Measurements from ENCODE around the gene VPS13D. TPM values are rescaled to one million over a fixed set of nuclear protein-coding genes. Genes with fewer than 3 reads are reported as not detected.

The VPS13D gene
- total and polyA plus RNA-seq, 4 donors = 10.2 to 68.3 (median 12.6) TPM

DNA sequence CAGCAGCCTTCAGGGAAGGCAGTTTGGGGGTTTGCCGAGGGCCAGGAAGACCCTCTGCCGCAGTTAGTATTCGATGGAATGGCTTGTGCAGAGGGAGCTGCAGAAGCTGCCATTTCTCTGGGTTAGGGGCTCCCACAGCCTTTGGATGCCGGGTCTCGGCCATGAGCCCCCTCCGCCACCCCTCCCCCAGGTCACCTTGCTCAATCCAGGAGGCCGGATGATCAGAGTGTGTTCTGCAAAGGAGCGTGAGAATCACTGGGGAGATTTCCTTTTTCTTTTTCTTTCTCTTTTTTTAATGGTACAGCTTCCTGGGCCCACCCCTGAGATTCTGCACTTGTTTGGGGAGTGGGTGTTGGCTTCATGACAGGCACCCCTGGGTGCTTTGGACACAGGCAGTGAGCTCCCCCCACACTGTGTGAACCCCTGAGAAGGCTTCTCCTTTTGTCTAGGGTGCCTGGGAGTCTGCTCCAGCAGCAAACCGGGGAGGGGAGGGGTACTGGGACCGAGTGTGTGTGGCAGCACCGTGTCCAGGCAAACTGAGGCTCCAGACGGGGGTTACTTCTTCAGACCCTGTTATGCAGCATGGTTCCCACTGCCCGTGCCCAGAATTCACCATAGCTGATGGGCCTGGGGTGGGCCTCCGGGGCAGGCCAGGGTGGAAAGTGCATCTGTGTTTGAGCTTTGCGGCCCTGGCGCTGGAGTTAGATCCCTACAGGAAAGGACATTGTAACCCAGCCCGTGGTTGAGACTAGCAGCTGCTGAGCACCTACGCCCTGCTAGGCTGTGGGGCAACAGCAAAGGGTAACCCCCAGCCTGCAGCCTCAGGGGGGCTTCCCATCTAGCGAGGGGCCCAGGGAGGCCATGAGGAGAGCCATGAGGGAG lies 44.6 kb upstream of the VPS13D start:
- H3K9me3 ChIP-seq (ENCODE audit: control insufficient read depth in 4 of 4, low read length in 3 of 4) = no peaks in the 10 kb centered on the region
- peaks cover 0 to 8% (median 1%) of the 10 kb centered on the region in 4 donors for H3K36me3 ChIP-seq (ENCODE audit: control insufficient read depth in 4 of 4, insufficient read depth in 3 of 4, low read depth in 1 of 4, low read length in 3 of 4)
- no peak overlapping the region for H3K4me3 ChIP-seq (ENCODE audit: low read depth in 1 of 3, low read length in 3 of 3)
- DNase-seq (ENCODE audit: low spot score) = no peak
- H3K9ac ChIP-seq (ENCODE audit: low read depth in 1 of 2, low read length in 2 of 2) = no peak overlapping the region
- WGBS = 58% methylated on average over 19 of the region's 19 CpGs
- no peaks in the 10 kb centered on the region for H3K27me3 ChIP-seq (ENCODE audit: control insufficient read depth in 4 of 4, insufficient read depth in 4 of 4, low read length in 3 of 4)
- peak overlapping the region; percentile 80 to 82 for H3K27ac ChIP-seq (ENCODE audit: low read depth in 1 of 2, low read length in 2 of 2)
- peaks cover 39 to 63% (median 52%) of the 10 kb centered on the region in 4 donors for H3K4me1 ChIP-seq (ENCODE audit: control insufficient read depth in 4 of 4, insufficient read depth in 4 of 4, low read length in 3 of 4)
- TF ChIP-seq, protein P1, sequence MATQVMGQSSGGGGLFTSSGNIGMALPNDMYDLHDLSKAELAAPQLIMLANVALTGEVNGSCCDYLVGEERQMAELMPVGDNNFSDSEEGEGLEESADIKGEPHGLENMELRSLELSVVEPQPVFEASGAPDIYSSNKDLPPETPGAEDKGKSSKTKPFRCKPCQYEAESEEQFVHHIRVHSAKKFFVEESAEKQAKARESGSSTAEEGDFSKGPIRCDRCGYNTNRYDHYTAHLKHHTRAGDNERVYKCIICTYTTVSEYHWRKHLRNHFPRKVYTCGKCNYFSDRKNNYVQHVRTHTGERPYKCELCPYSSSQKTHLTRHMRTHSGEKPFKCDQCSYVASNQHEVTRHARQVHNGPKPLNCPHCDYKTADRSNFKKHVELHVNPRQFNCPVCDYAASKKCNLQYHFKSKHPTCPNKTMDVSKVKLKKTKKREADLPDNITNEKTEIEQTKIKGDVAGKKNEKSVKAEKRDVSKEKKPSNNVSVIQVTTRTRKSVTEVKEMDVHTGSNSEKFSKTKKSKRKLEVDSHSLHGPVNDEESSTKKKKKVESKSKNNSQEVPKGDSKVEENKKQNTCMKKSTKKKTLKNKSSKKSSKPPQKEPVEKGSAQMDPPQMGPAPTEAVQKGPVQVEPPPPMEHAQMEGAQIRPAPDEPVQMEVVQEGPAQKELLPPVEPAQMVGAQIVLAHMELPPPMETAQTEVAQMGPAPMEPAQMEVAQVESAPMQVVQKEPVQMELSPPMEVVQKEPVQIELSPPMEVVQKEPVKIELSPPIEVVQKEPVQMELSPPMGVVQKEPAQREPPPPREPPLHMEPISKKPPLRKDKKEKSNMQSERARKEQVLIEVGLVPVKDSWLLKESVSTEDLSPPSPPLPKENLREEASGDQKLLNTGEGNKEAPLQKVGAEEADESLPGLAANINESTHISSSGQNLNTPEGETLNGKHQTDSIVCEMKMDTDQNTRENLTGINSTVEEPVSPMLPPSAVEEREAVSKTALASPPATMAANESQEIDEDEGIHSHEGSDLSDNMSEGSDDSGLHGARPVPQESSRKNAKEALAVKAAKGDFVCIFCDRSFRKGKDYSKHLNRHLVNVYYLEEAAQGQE (IDR thresholded peaks at IDR 0.05) = no peak
- TF ChIP-seq RAD21 (IDR thresholded peaks at IDR 0.05) = no peak
- TF ChIP-seq, protein P2, sequence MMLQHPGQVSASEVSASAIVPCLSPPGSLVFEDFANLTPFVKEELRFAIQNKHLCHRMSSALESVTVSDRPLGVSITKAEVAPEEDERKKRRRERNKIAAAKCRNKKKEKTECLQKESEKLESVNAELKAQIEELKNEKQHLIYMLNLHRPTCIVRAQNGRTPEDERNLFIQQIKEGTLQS (IDR thresholded peaks at IDR 0.05) = no peak
- TF ChIP-seq NR2F2 (IDR thresholded peaks at IDR 0.05) = no peak
- TF ChIP-seq, protein P3, sequence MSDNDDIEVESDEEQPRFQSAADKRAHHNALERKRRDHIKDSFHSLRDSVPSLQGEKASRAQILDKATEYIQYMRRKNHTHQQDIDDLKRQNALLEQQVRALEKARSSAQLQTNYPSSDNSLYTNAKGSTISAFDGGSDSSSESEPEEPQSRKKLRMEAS (IDR thresholded peaks at IDR 0.05) = no peak
- no peak for TF ChIP-seq GABPA (IDR thresholded peaks at IDR 0.05 in 1 of 2, conservative IDR thresholded peaks at IDR 0.05 in 1 of 2)
- no peak for TF ChIP-seq FOXA1 (IDR thresholded peaks at IDR 0.05)
- TF ChIP-seq YY1 (IDR thresholded peaks at IDR 0.05) = no peak
- no peak for TF ChIP-seq RXRA (IDR thresholded peaks at IDR 0.05)

DNA sequence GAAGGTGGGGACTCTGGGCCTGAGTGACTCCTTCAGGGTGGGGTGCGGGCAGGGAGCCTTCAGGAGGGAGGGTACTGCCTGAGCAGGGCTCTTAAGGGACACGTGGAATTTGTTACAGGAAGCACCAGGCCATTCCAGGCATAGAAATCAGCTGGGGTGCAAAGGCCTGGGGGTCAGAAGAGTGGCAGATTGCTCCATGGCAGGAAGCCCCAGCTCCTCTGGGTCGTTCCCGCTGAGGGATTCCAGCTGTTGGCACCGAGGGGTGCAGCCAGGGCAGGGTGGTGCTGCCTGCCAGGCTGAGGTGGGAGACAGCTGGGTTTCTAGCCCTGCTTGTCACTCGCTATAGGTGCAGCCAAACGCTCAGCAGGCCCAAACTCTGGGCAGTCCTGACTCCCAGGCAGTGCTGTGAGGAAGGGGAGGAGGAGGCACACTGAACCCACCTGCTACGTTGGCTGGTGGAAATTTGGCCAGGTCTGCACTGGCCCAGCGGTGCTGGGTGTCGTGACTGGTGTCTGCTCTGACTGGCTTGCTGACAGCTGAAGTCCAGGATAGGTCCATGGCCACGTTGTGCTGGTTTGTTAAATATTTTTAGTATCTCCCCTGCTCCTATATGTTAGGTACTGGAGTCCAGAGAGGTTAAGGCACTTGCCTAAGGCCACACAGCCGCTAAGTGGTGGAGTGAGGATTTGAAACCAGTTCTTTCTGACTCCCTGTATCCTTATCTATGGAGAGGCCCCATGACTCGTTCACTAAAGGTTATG lies 43.7 kb upstream of the VPS13D start:
- Histone ChIP-seq H3K27me3 (ENCODE audit: control insufficient read depth in 4 of 4, insufficient read depth in 4 of 4, low read length in 3 of 4) (no peaks in the 10 kb centered on the region), H3K9me3 (ENCODE audit: control insufficient read depth in 4 of 4, low read length in 3 of 4) (no peaks in the 10 kb centered on the region), H3K4me1 (ENCODE audit: control insufficient read depth in 4 of 4, insufficient read depth in 4 of 4, low read length in 3 of 4) (peaks cover 33 to 55% (median 45%) of the 10 kb centered on the region in 4 donors), H3K27ac (ENCODE audit: low read depth in 1 of 2, low read length in 2 of 2) (peak overlapping the region; percentile 80 to 82), H3K36me3 (ENCODE audit: control insufficient read depth in 4 of 4, insufficient read depth in 3 of 4, low read depth in 1 of 4, low read length in 3 of 4) (peaks cover 2 to 12% (median 3%) of the 10 kb centered on the region in 4 donors), H3K9ac (ENCODE audit: low read depth in 1 of 2, low read length in 2 of 2) (no peak overlapping the region), H3K4me3 (ENCODE audit: low read depth in 1 of 3, low read length in 3 of 3) (no peak overlapping the region)
- no peak for DNase-seq (ENCODE audit: low spot score)
- WGBS = 41% methylated on average over 13 of the region's 13 CpGs
- TF ChIP-seq JUND (IDR thresholded peaks at IDR 0.05) = no peak
- no peak for TF ChIP-seq RAD21 (IDR thresholded peaks at IDR 0.05)
- no peak for TF ChIP-seq TAF1 (conservative IDR thresholded peaks at IDR 0.05)
- TF ChIP-seq, protein P4, sequence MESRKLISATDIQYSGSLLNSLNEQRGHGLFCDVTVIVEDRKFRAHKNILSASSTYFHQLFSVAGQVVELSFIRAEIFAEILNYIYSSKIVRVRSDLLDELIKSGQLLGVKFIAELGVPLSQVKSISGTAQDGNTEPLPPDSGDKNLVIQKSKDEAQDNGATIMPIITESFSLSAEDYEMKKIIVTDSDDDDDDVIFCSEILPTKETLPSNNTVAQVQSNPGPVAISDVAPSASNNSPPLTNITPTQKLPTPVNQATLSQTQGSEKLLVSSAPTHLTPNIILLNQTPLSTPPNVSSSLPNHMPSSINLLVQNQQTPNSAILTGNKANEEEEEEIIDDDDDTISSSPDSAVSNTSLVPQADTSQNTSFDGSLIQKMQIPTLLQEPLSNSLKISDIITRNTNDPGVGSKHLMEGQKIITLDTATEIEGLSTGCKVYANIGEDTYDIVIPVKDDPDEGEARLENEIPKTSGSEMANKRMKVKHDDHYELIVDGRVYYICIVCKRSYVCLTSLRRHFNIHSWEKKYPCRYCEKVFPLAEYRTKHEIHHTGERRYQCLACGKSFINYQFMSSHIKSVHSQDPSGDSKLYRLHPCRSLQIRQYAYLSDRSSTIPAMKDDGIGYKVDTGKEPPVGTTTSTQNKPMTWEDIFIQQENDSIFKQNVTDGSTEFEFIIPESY (IDR thresholded peaks at IDR 0.05) = no peak
- TF ChIP-seq GABPA (IDR thresholded peaks at IDR 0.05 in 1 of 2, conservative IDR thresholded peaks at IDR 0.05 in 1 of 2) = no peak
- TF ChIP-seq, protein P5, sequence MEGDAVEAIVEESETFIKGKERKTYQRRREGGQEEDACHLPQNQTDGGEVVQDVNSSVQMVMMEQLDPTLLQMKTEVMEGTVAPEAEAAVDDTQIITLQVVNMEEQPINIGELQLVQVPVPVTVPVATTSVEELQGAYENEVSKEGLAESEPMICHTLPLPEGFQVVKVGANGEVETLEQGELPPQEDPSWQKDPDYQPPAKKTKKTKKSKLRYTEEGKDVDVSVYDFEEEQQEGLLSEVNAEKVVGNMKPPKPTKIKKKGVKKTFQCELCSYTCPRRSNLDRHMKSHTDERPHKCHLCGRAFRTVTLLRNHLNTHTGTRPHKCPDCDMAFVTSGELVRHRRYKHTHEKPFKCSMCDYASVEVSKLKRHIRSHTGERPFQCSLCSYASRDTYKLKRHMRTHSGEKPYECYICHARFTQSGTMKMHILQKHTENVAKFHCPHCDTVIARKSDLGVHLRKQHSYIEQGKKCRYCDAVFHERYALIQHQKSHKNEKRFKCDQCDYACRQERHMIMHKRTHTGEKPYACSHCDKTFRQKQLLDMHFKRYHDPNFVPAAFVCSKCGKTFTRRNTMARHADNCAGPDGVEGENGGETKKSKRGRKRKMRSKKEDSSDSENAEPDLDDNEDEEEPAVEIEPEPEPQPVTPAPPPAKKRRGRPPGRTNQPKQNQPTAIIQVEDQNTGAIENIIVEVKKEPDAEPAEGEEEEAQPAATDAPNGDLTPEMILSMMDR (IDR thresholded peaks at IDR 0.05; ENCODE audit: low read depth, low read length, missing input control) = no peak
- no peak for TF ChIP-seq HNF4G (IDR thresholded peaks at IDR 0.05)
- TF ChIP-seq, protein P1 (IDR thresholded peaks at IDR 0.05) = peak; percentile 42
- TF ChIP-seq, protein P2 (IDR thresholded peaks at IDR 0.05) = no peak
- no peak for TF ChIP-seq FOXA2 (IDR thresholded peaks at IDR 0.05)
- TF ChIP-seq RXRA (IDR thresholded peaks at IDR 0.05) = peak in 1 of 2 donors; percentile 78
- TF ChIP-seq SP1 (IDR thresholded peaks at IDR 0.05) = no peak
- TF ChIP-seq, protein P3 (IDR thresholded peaks at IDR 0.05) = peak; percentile 15
- peak; percentile 17 for TF ChIP-seq YY1 (IDR thresholded peaks at IDR 0.05)

All from liver (tissue), 9 donors.